HEK293 (cell line): ENCODE results near the gene UQCR11.
A peak's percentile ranks its signal among the peaks of the same experiment; 100 is the strongest.

Experiments used
- CTCF ChIA-PET: fragments of 350-600 bp; formaldehyde crosslinking; extraction: SDS; loops from one replicate; lab custom pipeline; 2021; ENCODE audit warnings: antibody characterized with exemption; lab: Yijun Ruan, JAX
- POLR2A ChIA-PET: fragments of 300-600 bp; formaldehyde crosslinking; extraction: SDS; loops from one replicate; lab custom pipeline; 2020; ENCODE audit warnings: antibody characterized with exemption, inconsistent platforms; lab: Yijun Ruan, JAX
- H3K27ac ChIP-seq: fragments of 200-500 bp; sonication (Bioruptor generic); 2 replicates; pipeline ENCODE4 v1.5.1; 2014; ENCODE audit warnings: low read depth, low read length, control low read depth, inconsistent platforms; ENCODE audit errors: extremely low read depth
- H3K36me3 ChIP-seq, 2 experiments: fragments of 200-500 bp in 1 of 2; sonication (Bioruptor generic) in 1 of 2; 1 replicate in 1 of 2; 2 replicates in 1 of 2; pipeline ENCODE4 v1.5.1; 2014 to 2017; ENCODE audit warnings: inconsistent platforms in 2 of 2, low read length in 2 of 2; ENCODE audit not compliant: control insufficient read depth in 2 of 2, insufficient read depth in 1 of 2
- H3K4me1 ChIP-seq: fragments of 200-500 bp; sonication (Bioruptor generic); 2 replicates; pipeline ENCODE4 v1.5.1; 2014; ENCODE audit warnings: mild to moderate bottlenecking, low read length, inconsistent platforms; ENCODE audit not compliant: control insufficient read depth, insufficient read depth
- H3K4me3 ChIP-seq: 2 replicates; pipeline ENCODE4 v1.5.1; 2011; ENCODE audit warnings: low read depth, mild to moderate bottlenecking, control low read depth, low read length, moderate library complexity
- H3K9me3 ChIP-seq: fragments of 200-500 bp; sonication (Bioruptor generic); 2 replicates; pipeline ENCODE4 v1.5.1; 2014; ENCODE audit warnings: low read depth, low read length, inconsistent platforms; ENCODE audit not compliant: control insufficient read depth, insufficient read depth
- EGR2 ChIP-seq: fragments of 450-650 bp; formaldehyde crosslinking; IDR thresholded peaks from 2 replicates; pipeline ENCODE4 v1.5.1; 2016; ENCODE audit warnings: low read depth, missing biosample characterization, missing genetic modification characterization
- GLI4 ChIP-seq: fragments of 450-650 bp; formaldehyde crosslinking; IDR thresholded peaks from 2 replicates; pipeline ENCODE4 v1.5.1; 2016; ENCODE audit warnings: missing biosample characterization, missing genetic modification characterization
- IKZF3 ChIP-seq: fragments of 450-650 bp; IDR thresholded peaks from 2 replicates; pipeline ENCODE4 v1.5.0; 2018; ENCODE audit warnings: missing biosample characterization, mild to moderate bottlenecking, missing genetic modification characterization, moderate library complexity
- KLF1 ChIP-seq: fragments of 450-650 bp; formaldehyde crosslinking; IDR thresholded peaks from 2 replicates; pipeline ENCODE4 v1.5.1; 2016; ENCODE audit warnings: missing biosample characterization, missing genetic modification characterization
- KLF8 ChIP-seq: fragments of 450-650 bp; formaldehyde crosslinking; IDR thresholded peaks from 2 replicates; pipeline ENCODE4 v1.5.1; 2016; ENCODE audit warnings: missing biosample characterization, missing genetic modification characterization
- OVOL3 ChIP-seq: fragments of 450-650 bp; formaldehyde crosslinking; IDR thresholded peaks from 2 replicates; pipeline ENCODE4 v1.5.1; 2016; ENCODE audit warnings: missing biosample characterization, missing genetic modification characterization
- REST ChIP-seq: fragments of 450-650 bp; formaldehyde crosslinking; IDR thresholded peaks from 2 replicates; pipeline ENCODE4 v1.5.1; 2016; ENCODE audit warnings: missing biosample characterization, missing genetic modification characterization
- SCRT2 ChIP-seq: fragments of 450-650 bp; formaldehyde crosslinking; IDR thresholded peaks from 2 replicates; pipeline ENCODE4 v1.5.1; 2016; ENCODE audit warnings: missing biosample characterization, missing genetic modification characterization
- SETDB1 ChIP-seq: IDR thresholded peaks from one replicate; pipeline ENCODE4 v1.6.1; 2017; ENCODE audit warnings: mild to moderate bottlenecking, low read length, moderate library complexity, mixed read lengths; ENCODE audit not compliant: insufficient read length
- ZBTB11 ChIP-seq: fragments of 450-650 bp; formaldehyde crosslinking; conservative IDR thresholded peaks from 2 replicates; pipeline ENCODE4 v1.5.1; 2016; ENCODE audit warnings: low read depth, missing biosample characterization, missing genetic modification characterization
- ZBTB17 ChIP-seq: fragments of 450-650 bp; formaldehyde crosslinking; IDR thresholded peaks from 2 replicates; pipeline ENCODE4 v1.5.1; 2016; ENCODE audit warnings: missing biosample characterization, missing genetic modification characterization
- ZFHX2 ChIP-seq: fragments of 450-650 bp; formaldehyde crosslinking; conservative IDR thresholded peaks from 2 replicates; pipeline ENCODE4 v1.5.1; 2016; ENCODE audit warnings: missing biosample characterization, missing genetic modification characterization
- ZNF211 ChIP-seq: fragments of 450-650 bp; formaldehyde crosslinking; IDR thresholded peaks from 2 replicates; pipeline ENCODE4 v1.5.1; 2016; ENCODE audit warnings: low read depth, missing biosample characterization, missing genetic modification characterization
- ZNF223 ChIP-seq: fragments of 450-650 bp; formaldehyde crosslinking; IDR thresholded peaks from 2 replicates; pipeline ENCODE4 v1.5.1; 2016; ENCODE audit warnings: missing biosample characterization, missing genetic modification characterization
- ZNF302 ChIP-seq: fragments of 450-650 bp; formaldehyde crosslinking; IDR thresholded peaks from 2 replicates; pipeline ENCODE4 v1.5.1; 2016; ENCODE audit warnings: missing biosample characterization, missing genetic modification characterization, low read depth
- ZNF366 ChIP-seq: fragments of 450-650 bp; formaldehyde crosslinking; conservative IDR thresholded peaks from 2 replicates; pipeline ENCODE4 v1.5.1; 2016; ENCODE audit warnings: missing biosample characterization, missing genetic modification characterization
- ZNF623 ChIP-seq: fragments of 450-650 bp; formaldehyde crosslinking; IDR thresholded peaks from 2 replicates; pipeline ENCODE4 v1.5.1; 2016; ENCODE audit warnings: missing biosample characterization, missing genetic modification characterization
- ZNF626 ChIP-seq: fragments of 450-650 bp; sonication (Bioruptor Pico); formaldehyde crosslinking; IDR thresholded peaks from 2 replicates; pipeline ENCODE4 v1.5.1; 2018; ENCODE audit warnings: missing biosample characterization, missing genetic modification characterization, inconsistent platforms
- ZNF645 ChIP-seq: fragments of 450-650 bp; formaldehyde crosslinking; IDR thresholded peaks from 2 replicates; pipeline ENCODE4; 2016; ENCODE audit warnings: missing biosample characterization, missing genetic modification characterization
- ZNF707 ChIP-seq: fragments of 450-650 bp; formaldehyde crosslinking; IDR thresholded peaks from 2 replicates; pipeline ENCODE4 v1.5.1; 2016; ENCODE audit warnings: missing biosample characterization, missing genetic modification characterization
- TF ChIP-seq, protein P1 (sequence below): fragments of 450-650 bp; formaldehyde crosslinking; IDR thresholded peaks from 2 replicates; pipeline ENCODE4 v1.5.1; 2016; ENCODE audit warnings: missing biosample characterization, missing genetic modification characterization
- TF ChIP-seq, protein P2 (sequence below): fragments of 450-650 bp; formaldehyde crosslinking; IDR thresholded peaks from 2 replicates; pipeline ENCODE4 v1.5.0; 2017; ENCODE audit warnings: missing biosample characterization, missing genetic modification characterization, borderline replicate concordance

UQCR11 gene

DNA sequence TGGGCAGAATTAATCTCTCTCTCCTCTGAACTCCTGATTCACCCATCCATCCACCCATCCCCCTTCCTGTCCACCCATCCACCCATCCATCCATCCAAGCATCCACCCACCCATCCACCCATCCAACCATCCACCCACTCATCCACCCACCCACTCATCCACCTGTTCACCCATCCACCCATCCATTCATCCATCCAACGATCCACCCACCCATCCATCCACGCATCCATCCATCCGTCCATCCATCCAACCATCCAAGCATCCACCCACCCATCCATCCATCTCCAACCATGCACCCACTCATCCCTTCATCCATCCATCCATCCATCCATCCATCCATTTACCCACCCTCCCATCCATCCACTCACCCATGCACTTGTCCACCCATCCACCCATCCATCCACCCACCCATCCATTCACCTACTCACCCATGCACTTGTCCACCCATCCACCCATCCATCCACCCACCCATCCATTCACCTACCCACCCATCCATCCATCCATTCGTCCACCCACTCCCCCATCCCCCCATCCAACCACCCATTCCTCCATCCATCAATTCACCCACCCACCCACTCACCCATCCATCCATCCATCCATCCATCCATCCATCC, 55.8 kb downstream of the UQCR11 start:
- no peak overlapping the region for H3K4me3 ChIP-seq
- H3K9me3 ChIP-seq, result no peaks in the 10 kb centered on the region
- CTCF ChIA-PET, result no interaction called here
- TF ChIP-seq, protein P1, sequence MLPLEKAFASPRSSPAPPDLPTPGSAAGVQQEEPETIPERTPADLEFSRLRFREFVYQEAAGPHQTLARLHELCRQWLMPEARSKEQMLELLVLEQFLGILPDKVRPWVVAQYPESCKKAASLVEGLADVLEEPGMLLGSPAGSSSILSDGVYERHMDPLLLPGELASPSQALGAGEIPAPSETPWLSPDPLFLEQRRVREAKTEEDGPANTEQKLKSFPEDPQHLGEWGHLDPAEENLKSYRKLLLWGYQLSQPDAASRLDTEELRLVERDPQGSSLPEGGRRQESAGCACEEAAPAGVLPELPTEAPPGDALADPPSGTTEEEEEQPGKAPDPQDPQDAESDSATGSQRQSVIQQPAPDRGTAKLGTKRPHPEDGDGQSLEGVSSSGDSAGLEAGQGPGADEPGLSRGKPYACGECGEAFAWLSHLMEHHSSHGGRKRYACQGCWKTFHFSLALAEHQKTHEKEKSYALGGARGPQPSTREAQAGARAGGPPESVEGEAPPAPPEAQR (tag by site-specific recombination), result no peak
- TF ChIP-seq ZNF623 (tag by site-specific recombination) (no peak), IKZF3 (tag by site-specific recombination) (no peak), REST (tag by site-specific recombination) (no peak), ZNF626 (no peak), GLI4 (tag by site-specific recombination) (no peak), OVOL3 (tag by site-specific recombination) (no peak), ZNF645 (tag by site-specific recombination) (no peak), SETDB1 (no peak), ZNF223 (tag by site-specific recombination) (no peak), ZBTB11 (tag by site-specific recombination) (no peak), SCRT2 (tag by site-specific recombination) (peak; percentile 46), ZBTB17 (peak; percentile 89), ZFHX2 (peak; percentile 97), ZNF302 (tag by site-specific recombination) (no peak), ZNF211 (tag by site-specific recombination) (no peak), KLF8 (tag by site-specific recombination) (peak; percentile 37; the same call in 1 of the 2 replicates), ZNF366 (tag by site-specific recombination) (peak; percentile 98), ZNF707 (0 out of 2 replicates have a peak, but pooled peaks have one; percentile 27), KLF1 (tag by site-specific recombination) (peak; percentile 46; the same call in 1 of the 2 replicates), EGR2 (tag by site-specific recombination) (peak; percentile 99)
- TF ChIP-seq, protein P2, sequence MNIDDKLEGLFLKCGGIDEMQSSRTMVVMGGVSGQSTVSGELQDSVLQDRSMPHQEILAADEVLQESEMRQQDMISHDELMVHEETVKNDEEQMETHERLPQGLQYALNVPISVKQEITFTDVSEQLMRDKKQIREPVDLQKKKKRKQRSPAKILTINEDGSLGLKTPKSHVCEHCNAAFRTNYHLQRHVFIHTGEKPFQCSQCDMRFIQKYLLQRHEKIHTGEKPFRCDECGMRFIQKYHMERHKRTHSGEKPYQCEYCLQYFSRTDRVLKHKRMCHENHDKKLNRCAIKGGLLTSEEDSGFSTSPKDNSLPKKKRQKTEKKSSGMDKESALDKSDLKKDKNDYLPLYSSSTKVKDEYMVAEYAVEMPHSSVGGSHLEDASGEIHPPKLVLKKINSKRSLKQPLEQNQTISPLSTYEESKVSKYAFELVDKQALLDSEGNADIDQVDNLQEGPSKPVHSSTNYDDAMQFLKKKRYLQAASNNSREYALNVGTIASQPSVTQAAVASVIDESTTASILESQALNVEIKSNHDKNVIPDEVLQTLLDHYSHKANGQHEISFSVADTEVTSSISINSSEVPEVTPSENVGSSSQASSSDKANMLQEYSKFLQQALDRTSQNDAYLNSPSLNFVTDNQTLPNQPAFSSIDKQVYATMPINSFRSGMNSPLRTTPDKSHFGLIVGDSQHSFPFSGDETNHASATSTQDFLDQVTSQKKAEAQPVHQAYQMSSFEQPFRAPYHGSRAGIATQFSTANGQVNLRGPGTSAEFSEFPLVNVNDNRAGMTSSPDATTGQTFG (tag by site-specific recombination), result 0 out of 2 replicates have a peak, but pooled peaks have one; percentile 39
- H3K27ac ChIP-seq, result no peak overlapping the region
- POLR2A ChIA-PET, result no interaction called here
- no peaks in the 10 kb centered on the region for H3K4me1 ChIP-seq
- peaks cover 0 to 4% of the 10 kb centered on the region in 2 experiments; a peak in 1 of 3 replicates for H3K36me3 ChIP-seq
